ENCODE results near the gene INCA1.

Gene INCA1

DNA sequence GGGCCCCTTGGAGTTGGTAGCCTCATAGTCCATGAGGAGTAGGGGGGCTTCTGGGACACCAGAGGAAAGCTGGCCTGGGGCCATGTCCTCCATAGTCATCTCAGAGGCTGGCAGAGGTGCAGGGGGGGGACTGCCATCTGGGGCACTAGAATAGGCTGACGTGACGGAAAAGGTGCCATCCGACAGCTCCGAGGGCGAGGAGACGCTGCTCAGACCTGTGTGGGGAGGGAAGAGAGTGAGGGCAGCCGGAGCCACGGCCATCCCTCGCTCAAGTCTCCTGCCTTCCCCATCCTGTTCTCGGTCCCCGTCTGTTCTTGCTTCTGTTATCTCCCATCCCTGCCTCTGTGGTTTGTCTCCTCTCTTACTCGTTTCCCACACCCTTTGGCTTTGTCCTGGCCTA, 25.0 kb downstream of the INCA1 start:
- no peak for DNase-seq

DNA sequence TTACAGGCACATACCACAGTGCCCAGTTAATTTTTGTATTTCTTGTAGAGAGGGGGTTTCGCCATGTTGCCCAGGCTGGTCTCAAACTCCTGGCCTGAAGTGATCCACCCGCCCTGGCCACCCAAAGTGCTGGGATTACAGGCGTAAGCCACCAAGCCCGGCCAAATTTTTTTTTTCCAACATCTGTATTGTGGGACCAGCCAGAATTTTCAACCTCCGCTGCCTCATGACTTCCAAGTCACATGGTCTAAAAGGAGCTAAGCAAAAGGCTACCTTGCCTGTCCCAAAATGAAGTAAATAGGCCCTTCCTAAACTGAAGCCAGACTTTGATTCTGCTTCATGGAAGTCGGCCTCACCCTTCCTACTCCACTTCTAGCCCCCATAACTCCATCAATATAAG, 25.5 kb downstream of the INCA1 start:
- no peak for DNase-seq

DNA sequence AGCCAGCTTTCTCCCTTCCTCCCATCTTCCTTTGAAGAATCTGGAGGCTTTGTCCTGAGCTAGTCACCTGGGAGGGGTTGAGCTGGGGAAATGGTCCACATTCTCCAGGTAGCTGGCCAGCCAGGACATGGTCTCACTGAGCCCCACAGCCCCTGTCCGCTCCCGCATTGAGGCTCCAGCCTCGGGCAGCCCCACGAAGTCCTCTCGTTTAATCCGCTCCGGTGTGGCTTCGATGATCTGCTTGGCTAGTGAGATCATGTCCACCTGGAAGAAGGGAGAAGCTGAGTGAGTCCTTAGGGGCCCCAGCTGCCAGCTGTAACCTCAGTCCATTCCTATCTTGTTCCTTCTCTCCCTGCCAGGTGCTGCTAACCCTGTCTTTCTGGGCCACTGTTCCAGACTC, 27.0 kb downstream of the INCA1 start:
- DNase-seq: no peak

DNA sequence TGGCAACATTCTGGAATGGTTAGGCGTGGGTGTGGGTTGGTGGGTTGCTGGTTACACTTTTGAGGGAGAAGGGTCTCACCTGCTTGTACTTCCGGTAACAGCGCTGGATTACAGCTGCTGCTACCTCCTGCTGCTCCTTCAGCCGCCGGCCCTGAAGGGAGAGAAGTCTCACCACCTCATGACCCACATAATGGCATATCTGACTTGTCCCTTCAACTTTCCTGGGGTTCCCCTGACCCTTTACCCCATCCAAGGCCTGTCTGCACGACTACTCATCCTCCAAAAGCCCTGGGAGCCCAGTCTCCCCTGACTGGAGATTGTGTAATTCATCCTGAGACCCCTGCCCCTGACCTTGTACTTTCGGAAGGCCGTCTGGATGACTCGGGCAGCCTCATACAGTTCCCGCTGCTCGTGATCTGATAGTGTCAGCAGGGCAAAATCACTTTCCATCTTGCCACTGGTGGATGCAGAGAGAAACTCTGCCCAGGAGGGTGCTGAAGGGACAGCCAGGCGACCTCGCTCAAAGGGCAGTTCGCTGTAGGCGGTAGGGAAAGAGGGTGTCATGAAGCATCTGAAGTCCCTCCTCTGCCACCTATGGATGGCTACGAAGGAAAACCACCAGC, 27.7 kb downstream of the INCA1 start:
- no peak for DNase-seq

DNA sequence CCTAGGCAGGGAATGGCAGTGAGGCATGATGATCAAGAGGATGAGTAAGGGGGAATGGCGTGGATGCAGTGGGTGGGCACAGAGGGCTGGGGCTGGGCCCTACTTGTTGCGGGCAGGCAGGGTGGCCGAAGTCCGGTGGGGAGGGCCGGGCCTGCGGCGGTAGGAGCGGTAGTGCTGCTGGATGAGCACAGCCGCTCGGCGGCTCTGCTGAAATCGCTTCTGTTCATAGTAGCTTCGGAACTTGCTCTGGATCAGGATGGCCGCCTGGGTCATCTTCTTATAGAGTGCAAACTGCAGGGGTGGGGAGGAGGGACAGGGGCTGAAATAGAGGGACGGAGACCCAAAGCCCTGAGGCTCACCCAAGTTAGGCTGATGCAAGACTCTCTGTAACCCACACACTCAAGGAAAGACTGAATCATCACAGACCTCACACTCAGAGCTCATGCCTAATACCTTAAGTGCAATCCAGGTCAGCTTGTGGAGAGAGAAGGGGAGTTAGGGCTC, 28.2 kb downstream of the INCA1 start:
- peak in 3 of 56 donors; percentile 15 to 37 (median 17) for DNase-seq

DNA sequence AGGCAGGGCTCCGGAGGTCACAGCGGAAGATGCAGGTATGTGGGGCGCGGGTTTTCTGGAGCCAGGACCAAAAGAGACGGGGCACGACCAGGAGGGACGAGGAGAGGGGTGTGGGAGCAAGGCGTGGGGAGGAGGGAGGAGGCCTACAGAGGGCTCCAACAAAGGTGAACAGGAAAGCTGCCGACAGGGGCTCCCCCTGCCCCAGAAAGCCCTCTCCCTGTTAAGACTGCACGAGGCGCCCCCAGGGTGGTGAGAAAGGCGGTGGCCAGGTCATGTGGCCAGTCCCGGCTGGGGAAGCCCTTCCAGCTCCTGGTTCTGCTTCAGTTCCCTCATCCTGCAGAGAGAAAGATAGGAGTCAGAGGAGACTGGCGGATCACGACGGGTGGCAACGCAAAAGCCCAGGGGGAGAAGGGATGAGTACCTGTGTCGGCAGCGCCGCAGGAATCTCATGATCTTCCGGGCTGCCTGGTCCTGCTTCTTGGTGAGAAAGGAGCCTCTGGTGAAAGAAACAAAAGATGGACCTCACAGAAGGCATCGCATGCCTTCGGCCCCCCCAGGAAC, 28.8 kb downstream of the INCA1 start:
- peak in 9 of 56 donors; percentile 15 to 48 (median 39) for DNase-seq

DNA sequence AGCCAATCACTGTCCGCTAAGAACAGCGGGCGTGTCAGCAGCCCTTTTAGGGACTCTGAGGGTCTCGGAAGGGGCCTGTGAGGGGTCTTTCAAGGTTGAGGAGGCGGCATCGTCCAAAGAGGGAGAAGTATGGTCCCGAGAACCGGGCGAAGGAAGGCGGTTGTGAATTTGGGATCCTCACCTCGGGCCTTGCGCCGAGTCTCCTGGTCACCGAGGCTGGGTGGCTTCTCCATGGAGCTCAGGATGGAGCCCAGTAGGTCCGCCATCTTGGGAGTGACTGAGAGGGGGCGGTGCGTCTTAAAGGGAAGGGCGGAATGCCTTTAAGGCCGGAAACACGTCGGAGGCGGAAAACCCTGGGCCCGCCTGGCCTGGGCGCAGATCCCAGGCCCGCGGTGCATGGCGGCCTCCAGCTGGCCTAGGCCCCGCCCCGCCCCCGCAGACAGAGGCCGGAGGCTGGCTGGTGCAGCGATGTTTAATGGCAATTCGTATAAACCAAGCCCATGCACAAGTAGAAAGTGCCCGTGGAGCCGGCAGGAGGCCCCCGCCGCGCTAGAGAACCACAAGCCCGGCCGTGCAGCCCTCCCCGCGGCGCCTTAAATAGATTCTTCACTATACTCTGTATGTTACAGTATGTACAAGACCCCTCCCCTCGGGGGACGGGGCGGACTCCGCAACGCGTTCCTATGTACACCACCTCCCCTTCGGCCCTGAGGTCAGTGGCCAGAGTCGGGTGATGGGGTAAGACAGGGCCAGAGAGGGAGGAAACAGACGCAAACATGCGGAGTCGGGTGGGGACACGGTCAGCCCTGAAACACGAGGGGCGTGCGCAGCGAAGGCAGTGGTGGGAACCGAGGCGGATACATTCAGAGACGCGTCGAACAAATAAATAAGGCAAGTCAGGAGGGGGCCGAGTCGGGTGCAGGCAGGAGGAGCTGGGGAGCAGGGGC, 29.5 kb downstream of the INCA1 start, which contains the start of gene SPAG7:
TSS of gene SPAG7 (minus strand) at position 279 of the 947 bp plus-strand sequence. CDS start at position 266, 13 bp downstream.
- peak in 55 of 56 donors; percentile 83 to 100 (median 98) for DNase-seq

DNA sequence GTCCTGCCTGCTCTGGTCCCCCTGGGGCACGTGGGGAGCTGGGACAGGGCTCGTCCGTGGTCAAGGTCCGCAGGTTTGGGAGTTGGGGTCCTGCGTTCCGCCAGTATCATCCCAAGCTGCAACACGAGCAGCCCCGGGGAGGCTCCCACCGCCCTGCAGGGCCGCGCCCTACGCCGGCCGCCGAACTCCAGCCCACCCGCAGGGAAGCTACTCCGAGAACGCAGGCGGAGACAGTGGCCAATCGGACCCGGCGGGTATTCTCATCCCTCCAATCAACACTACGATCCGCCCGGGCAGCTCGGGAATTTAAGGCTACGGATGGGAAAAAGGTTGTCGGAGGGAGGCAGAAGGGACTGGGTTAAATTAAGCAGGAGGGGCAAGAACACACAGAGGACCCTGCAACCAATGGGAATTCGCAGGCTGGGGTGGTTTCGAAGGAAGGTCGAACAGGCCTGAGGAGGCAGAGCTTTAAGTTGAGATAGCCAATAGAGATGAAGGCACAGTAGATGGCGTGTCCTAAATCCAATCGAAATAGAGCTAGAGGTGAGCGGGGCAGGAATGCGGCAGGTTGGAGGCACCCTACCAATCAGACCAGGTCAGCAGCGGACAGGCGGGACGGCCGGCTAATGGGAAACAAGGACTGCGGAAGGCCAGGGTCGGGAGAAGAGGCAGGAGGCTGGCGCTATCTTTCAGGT, 30.3 kb downstream of the INCA1 start:
- peak in 55 of 56 donors; percentile 43 to 100 (median 99) for DNase-seq

DNA sequence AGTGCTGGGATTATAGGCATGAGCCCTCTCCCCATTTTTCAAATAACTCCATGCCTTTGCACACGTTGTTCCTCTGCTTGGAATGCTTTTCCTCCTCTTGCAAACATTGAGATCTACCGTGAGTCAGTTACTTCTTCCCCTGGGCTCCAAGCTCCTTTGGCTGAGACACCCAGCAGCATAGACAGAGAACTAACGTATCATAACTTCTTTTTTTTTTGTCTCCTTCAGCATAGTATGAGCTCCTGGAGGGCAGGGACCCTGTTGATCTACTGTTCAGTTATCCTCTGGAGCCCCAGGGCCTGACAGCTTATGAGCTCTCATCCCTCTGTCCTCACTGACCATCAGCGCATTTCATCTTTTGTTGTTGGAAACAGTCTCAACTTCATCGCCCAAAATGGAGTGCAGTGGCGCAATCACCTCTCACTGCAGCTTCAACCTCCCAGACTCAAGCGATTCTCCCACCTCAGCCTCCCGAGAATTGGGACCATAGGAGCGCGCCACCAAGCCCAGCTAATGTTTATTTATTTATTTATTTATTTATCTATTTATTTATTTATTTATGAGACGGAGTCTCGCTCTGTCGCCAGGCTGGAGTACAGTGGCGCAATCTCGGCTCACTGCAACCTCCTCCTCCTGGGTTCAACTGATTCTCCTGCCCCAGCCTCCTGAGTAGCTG, 31.9 kb downstream of the INCA1 start:
- DNase-seq: no peak

DNA sequence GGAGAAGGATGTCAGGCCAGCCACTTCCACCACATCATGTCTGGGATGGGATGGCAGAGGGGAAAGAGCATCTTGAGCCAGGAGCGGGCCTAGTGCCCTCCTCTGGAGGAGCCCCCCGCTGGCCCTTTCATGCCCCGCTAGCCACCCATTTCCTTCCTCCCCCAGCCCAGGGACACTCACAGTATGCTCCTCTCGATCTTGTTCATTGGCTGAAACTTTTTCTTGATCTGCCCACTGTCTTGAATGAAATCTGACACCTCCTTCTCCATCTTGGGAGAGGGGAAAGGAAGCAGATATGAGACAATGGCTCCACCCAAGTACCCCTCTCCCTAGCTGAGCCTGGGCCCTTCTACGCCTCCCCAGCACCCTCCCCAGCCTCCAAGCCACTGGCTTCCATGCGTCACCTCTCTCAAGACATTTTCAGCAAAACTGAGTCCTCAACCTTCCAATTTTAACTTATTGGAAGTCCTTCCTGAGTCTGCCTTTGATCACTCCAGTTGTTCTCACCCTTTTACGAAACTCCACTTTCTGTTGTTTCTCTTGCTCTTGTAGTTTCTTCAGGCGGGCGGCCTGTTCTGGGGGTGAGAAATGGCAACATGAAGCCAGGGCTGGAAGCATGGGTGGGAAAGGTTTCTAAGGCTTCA, 36.9 kb downstream of the INCA1 start:
- no peak for DNase-seq

DNA sequence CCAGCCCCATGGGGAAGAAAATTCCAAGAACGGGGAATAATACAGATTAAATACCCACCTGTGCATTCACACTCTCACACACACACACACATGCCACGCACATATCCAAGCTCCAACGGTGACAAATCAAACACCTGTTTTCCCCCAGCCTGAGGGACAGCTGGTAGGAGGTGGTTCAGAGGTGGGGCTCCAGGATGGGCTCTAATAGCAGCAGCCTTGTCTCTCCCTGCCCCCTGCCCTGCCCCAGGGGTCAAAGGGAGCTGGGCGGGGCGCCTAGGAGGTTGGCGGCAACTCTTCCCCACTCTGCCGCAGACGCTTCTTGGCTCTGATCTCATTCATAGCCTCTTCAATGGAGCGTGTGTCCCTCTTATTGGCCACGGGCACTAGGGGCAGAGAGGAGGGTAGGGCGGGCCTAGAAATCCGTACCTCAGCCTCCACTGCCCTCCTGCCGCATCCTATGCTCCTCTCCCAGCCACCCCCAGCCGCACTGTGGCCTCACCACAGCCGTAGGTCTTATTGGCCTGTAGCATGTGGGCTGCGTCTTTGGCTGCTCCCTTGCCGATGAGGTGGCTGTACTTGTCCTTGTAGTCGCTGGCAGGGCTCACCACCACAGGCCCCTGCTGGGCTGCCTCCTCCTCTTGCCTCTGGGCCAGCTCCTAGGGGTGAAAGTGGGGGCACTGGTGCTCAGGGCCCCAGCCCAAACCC, 37.9 kb downstream of the INCA1 start:
- DNase-seq: no peak

DNA sequence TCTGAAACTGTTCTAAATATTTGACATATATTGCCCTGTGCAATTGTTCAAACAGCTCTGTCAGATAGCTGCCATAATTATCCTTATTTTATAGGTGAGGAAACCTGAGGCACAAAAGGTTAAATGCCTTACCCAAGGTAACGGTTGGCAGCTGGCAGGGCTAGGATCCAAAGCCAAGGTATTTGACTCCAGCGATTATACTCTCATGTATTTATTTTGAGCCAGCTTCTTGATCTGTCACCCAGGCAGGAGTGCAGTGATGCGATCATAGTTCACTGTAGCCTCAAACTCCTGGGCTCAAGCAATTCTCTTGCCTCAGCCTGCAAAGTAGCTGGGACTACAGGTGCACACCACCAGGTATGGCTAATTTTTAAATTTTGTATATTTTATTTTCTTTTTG, 39.2 kb downstream of the INCA1 start:
- no peak for DNase-seq

DNA sequence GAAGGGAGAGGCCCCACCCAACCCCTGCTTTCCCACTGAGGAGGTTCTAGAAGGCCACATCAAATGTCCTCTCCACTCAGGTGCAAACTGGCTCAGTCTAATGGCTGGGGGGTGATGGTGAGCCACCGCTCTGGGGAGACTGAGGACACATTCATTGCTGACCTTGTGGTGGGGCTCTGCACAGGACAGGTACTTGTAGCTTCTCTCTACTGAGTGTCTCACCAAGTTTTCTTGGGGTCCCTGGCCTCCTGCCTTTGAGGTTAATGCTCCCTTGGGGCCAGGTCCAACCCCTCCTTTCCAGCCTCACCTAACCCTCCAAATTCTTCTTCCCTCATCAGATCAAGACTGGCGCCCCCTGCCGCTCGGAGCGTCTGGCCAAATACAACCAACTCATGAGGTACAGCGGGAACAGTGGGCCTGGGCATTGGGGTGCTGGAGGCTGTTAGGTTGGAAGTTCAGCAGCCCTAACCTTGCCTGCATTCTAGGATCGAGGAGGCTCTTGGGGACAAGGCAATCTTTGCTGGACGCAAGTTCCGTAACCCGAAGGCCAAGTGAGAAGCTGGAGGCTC, 40.7 kb downstream of the INCA1 start:
- no peak for DNase-seq

DNA sequence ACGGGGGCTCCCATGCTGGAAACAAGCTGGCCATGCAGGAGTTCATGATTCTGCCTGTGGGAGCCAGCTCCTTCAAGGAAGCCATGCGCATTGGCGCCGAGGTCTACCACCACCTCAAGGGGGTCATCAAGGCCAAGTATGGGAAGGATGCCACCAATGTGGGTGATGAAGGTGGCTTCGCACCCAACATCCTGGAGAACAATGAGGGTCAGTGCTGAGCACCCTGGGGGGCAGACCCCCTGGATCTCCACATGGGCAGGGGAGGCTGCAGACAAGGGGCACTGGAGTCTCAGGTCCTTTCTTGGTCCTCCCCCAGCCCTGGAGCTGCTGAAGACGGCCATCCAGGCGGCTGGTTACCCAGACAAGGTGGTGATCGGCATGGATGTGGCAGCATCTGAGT, 42.2 kb downstream of the INCA1 start:
- no peak for DNase-seq

DNA sequence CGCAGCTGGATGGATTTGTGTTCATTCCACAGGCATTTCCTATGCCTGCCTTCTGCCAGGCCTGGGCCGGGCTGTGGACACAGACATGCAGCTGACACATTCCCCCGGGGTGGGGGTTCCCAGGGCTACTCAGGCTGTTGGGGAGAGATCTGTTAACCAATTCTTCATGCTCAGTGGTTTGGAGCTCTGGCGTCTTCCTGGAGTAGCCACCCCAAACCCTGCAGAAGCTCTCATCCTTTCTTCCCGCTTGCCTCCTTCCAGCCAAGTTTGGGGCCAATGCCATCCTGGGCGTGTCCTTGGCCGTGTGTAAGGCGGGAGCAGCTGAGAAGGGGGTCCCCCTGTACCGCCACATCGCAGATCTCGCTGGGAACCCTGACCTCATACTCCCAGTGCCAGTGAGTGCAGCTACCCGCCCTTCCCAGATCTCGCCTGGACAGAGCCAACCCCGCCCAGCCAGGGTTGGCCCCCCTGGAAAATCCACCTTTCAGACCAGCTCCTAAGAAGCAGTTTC, 43.8 kb downstream of the INCA1 start:
- no peak for DNase-seq

DNA sequence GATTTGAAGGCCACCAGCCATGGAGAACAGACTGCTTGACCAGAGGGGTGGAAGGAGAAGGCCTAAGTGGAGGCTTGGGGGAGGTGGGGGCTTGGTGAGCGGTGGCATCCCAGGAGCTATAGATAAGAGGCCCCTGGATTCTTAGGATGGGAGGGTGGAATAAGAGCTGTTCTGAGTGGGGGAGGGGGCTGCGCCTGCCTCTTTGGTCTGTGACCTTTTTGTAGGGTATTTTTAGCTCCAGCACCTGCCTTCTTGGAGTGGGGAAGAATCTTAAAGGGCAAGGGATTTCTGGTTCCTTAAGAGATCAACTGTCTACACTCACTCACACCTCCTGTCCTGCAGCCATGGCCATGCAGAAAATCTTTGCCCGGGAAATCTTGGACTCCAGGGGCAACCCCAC, 45.8 kb downstream of the INCA1 start:
- no peak for DNase-seq

DNA sequence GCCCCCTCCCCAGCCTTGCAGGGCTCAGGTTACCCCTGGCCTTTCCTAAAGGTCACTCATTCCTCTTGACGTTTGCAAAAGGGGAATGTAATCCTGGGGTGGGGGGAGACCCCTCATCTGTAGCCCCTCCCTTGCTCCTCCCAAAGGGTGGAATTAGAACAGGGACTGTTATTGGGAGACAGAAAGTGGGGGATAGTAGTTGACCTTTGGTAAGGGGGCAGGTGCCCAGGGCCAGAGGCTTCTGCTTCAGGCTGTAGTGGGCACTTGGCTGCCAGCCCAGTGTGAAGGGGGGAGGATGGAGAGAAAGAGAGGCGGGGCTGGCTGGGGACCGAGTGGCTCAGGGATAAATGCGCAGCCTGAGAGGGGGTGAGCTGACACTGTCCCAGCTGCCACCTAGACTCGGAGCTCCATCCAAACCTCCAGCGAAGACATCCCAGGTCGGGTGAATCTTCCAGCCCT, 46.5 kb downstream of the INCA1 start, which contains the start of gene ENO3:
TSS of gene ENO3 (plus strand) at position 374 of the 459 bp plus-strand sequence. CDS start 711 bp downstream, outside the sequence.
- DNase-seq: no peak

DNA sequence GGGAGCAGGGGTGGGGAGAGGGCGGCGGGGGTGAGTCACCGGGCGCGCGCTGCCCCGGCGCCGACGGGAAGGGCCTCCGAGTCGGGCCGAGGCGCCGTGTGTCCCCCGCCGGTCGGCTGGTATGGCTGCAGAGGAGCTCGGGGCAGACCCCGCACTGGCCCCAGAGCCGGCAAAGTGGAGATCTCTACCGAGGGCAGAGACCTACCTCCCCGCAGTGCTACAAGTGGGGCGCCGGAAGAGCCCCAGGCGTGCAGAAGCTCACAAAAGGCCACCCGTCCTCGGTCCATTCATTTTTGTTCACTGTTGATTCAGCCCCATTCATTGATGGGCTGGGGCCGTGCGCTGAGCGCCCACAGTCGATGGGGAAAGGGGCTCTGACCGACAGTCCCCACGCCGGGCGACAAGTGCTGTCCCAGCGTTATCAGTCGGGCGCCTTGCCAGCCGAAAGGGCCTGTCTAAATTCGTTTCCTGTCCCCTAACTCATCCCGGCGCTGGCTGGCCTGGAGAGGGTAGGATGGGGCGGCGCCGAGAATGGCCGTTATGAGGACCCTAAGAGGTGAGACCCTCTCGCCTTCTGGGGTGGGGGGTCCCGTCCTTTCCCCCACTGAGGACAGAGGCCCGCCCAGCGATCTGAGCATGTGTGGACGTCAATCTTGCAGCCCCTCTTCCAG, 47.1 kb downstream of the INCA1 start:
- peak in 3 of 56 donors; percentile 13 to 33 (median 21) for DNase-seq
